Heart right ventricle (tissue), 16 donors: ENCODE data around the gene ASXL1. TPM values are rescaled to one million over a fixed set of nuclear protein-coding genes. Genes with fewer than 3 reads are reported as not detected.

Experiments used
- ATAC-seq, 8 donors: fragments of 200-7000 bp; cut with Tn5 transposase; one replicate each; pipeline ENCODE4 v1.9.1; 2020; ENCODE audit warnings: mild to moderate bottlenecking in 8 of 8, moderate library complexity in 8 of 8, moderate number of reproducible peaks in 1 of 8
- DNase-seq, 2 donors: peaks; one replicate each; pipeline ENCODE4 v3.0.0-alpha.2; 2020
- H3K27ac ChIP-seq, 10 donors: fragments of 200-600 bp; sonication (generic) in 2 of 10; one replicate each; pipeline versions ENCODE4 v1.5.0 to v1.8.0; 2020 to 2022; ENCODE audit warnings: mild to moderate bottlenecking in 3 of 10
- H3K27me3 ChIP-seq, 7 donors: fragments of 200-600 bp; one replicate each; pipeline ENCODE4 v1.8.0; 2021 to 2022; ENCODE audit warnings: mild to moderate bottlenecking in 2 of 7
- H3K36me3 ChIP-seq, 9 donors: fragments of 200-600 bp; sonication (generic) in 1 of 9; one replicate each; pipeline versions ENCODE4 v1.5.0 to v1.8.0; 2020 to 2022; ENCODE audit warnings: mild to moderate bottlenecking in 2 of 9
- H3K4me1 ChIP-seq, 9 donors: fragments of 200-600 bp; sonication (generic) in 1 of 9; one replicate each; pipeline versions ENCODE4 v1.5.0 to v1.8.0; 2020 to 2022; ENCODE audit warnings: mild to moderate bottlenecking in 4 of 9
- H3K4me3 ChIP-seq, 10 donors: fragments of 200-600 bp; sonication (generic) in 2 of 10; one replicate each; pipeline versions ENCODE4 v1.5.0 to v1.8.0; 2020 to 2022; ENCODE audit warnings: mild to moderate bottlenecking in 7 of 10, moderate library complexity in 2 of 10
- H3K9me3 ChIP-seq, 11 donors: fragments of 200-600 bp in 10 of 11; sonication (generic) in 2 of 11; one replicate each; pipeline versions ENCODE4 v1.5.0 to v1.8.0; 2013 to 2022; ENCODE audit warnings: mild to moderate bottlenecking in 2 of 11, control low read depth in 1 of 11, moderate library complexity in 1 of 11
- CTCF ChIP-seq, 9 donors: fragments of 200-600 bp; sonication (generic) in 2 of 9; IDR thresholded peaks; one replicate each; pipeline versions ENCODE4 v1.5.0 to v1.8.0; 2021 to 2022; ENCODE audit warnings: antibody characterized with exemption in 9 of 9, mild to moderate bottlenecking in 5 of 9, moderate library complexity in 1 of 9
- WGBS, 2 donors: extraction: QIAGEN DNeasy Blood & Tissue Kit; methylation state at CpG; one replicate each; pipeline ENCODE4 v1.1.7; 2013; ENCODE audit warnings: inconsistent platforms in 1 of 2; 5-methylcytosine and 5-hydroxymethylcytosine counted together
- intact Hi-C, 10 donors: fragments of 100-400 bp; cut with DNase I; formaldehyde crosslinking; loops; one replicate each; pipeline versions ENCODE4 v1.11.1 to v1.14.2; 2022
- polyA plus RNA-seq, 2 donors: library from polyadenylated mRNA; stranded (reverse); fragments of 200-250 nt; gene quantifications; one replicate each; pipeline ENCODE4 v1.2.3, GENCODE V29; 2013
- total RNA-seq, 10 donors: library from RNA; stranded (reverse); fragmentation: NEBNext Ultra II Directional in 3 of 10; extraction: Animal tissue kit (Norgen Biotek cat#: 25700) in 3 of 10; gene quantifications; one replicate each; pipeline versions ENCODE4 v1.2.1 to v1.2.4, GENCODE V29; 2021 to 2023
- donor health status: Arrhythmogenic right ventricular cardiomyopathy.
- donor health status: ischemic (EF 13 %, LVEDD 7.1; RV severe dilation, severe dysfunction).
- donor health status: healthy with polysubstance abuse.
- donor health status: DM: no; HTN: yes; CAD: no.
- donor health status: DM: no; HTN: no; CAD: no.
- donor health status: ischemic (EF 25% LVEDD 6.9; RV normal size, moderate dysfunction).
- donor health status: ischemic (EF 25% LVEDD 5.7; RV mildly dilated, moderate dysfunction).
- donor health status: healthy.
- donor health status: DM: yes; HTN: yes; CAD: no.
- donor health status: Ischemic cardiomyopathy.
- donor health status: ischemic (EF 35%, LVEDD 5.7; RV mildly dilated, moderate dysfunction).
- donor health status: nonischemic (EF 11% LVEDD 7.7; RV severe dilation, severe dysfunction).
- donor health status: DM: yes; HTN: yes; CAD: no.
- donor health status: PGD.
- donor health status: ischemic (EF 29% LVEDD 5.4; RV normal size, mild dysfunction).
- donor health status: nonischemic (EF 23%, LVEDD 6.1; RV moderate dilation, normal function).

ASXL1 gene
- total and polyA plus RNA-seq, 12 donors, result 10.0 to 39.4 (median 28.2) TPM

- TF ChIP-seq CTCF (IDR thresholded peaks at IDR 0.05), result no peak
- Histone ChIP-seq H3K9me3 (no peaks in the 10 kb centered on the region), H3K27ac (peak overlapping the region in 7 of 10 donors; percentile 22 to 94 (median 50)), H3K27me3 (no peaks in the 10 kb centered on the region), H3K36me3 (peaks cover 0 to 16% (median 0%) of the 10 kb centered on the region in 9 donors), H3K4me1 (peaks cover 15 to 95% (median 66%) of the 10 kb centered on the region in 9 donors), H3K4me3 (no peak overlapping the region)
- DNase-seq (peak in 1 of 2 donors; percentile 2), ATAC-seq (no peak)
- 90 to 96% methylated on average over 6 of the region's 6 CpGs for WGBS, 2 donors
- intact Hi-C loops, result loop anchor here in 1 of 10 donors (10.0 kb wide), 1 partner anchor 263 kb away; the partner anchor contains the start of genes PLAGL2 and POFUT1
These were observed 110.1 kb downstream of the ASXL1 start for GRCh38 chr20:32468313-32468640.

DNA sequence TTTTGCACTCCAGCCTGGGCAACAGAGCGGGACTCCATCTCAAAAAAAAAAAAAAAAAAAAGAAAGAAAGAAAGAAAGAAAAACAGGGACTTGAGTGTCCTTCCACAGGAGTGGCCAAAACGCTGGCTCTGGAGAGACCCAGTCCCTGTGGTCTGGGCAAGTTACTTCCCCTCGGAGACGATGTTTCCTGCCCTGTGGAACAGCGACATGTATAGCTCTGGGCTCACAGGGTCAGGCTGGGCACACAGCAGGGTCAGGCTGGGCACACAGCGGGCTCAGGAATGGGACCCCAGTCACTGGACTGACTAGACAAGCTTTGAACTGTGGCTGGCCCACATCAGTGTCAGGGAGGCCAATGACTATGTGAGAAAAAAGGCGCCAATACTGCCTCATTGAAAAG is 110.7 kb downstream of the ASXL1 start:
- H3K9me3 ChIP-seq, result no peaks in the 10 kb centered on the region
- H3K27me3 ChIP-seq, result no peaks in the 10 kb centered on the region
- ATAC-seq, result no peak
- H3K4me1 ChIP-seq, result peaks cover 17 to 95% (median 72%) of the 10 kb centered on the region in 9 donors
- 80 to 88% methylated on average over 7 of the region's 7 CpGs for WGBS, 2 donors
- no peak overlapping the region for H3K4me3 ChIP-seq
- H3K36me3 ChIP-seq, result peaks cover 0 to 18% (median 0%) of the 10 kb centered on the region in 9 donors
- intact Hi-C loops, result loop anchor here in 1 of 10 donors (10.0 kb wide), 1 partner anchor 264 kb away; the partner anchor contains the start of genes PLAGL2 and POFUT1
- peak overlapping the region in 8 of 10 donors; percentile 67 to 94 (median 84) for H3K27ac ChIP-seq
- no peak for TF ChIP-seq CTCF (IDR thresholded peaks at IDR 0.05)
- DNase-seq, result peak in 1 of 2 donors; percentile 4

GRCh38 chr20:32470025-32470861 is 112.1 kb downstream of the ASXL1 start:
- peak; percentile 22 to 78 (median 65) for TF ChIP-seq CTCF (IDR thresholded peaks at IDR 0.05)
- Histone ChIP-seq H3K9me3 (no peaks in the 10 kb centered on the region), H3K4me1 (peaks cover 27 to 98% (median 80%) of the 10 kb centered on the region in 9 donors), H3K27me3 (no peaks in the 10 kb centered on the region), H3K36me3 (peaks cover 0 to 27% (median 0%) of the 10 kb centered on the region in 9 donors), H3K4me3 (no peak overlapping the region), H3K27ac (peak overlapping the region; percentile 69 to 94 (median 82))
- peak; percentile 49 to 75 (median 66) for ATAC-seq
- WGBS, 2 donors, result 62 to 64% methylated on average over 27 of the region's 27 CpGs
- intact Hi-C loops, result no loop called here
- peak; percentile 69 to 84 for DNase-seq

GRCh38 chr20:32470940-32471339 is 112.8 kb downstream of the ASXL1 start:
- no peak for ATAC-seq
- peak overlapping the region; percentile 69 to 94 (median 82) for H3K27ac ChIP-seq
- H3K27me3 ChIP-seq, result no peaks in the 10 kb centered on the region
- peaks cover 22 to 98% (median 81%) of the 10 kb centered on the region in 9 donors for H3K4me1 ChIP-seq
- peaks cover 0 to 27% (median 0%) of the 10 kb centered on the region in 9 donors for H3K36me3 ChIP-seq
- TF ChIP-seq CTCF (IDR thresholded peaks at IDR 0.05), result no peak
- no peak for DNase-seq
- no peak overlapping the region for H3K4me3 ChIP-seq
- intact Hi-C loops, result no loop called here
- 74 to 80% methylated on average over 9 of the region's 9 CpGs for WGBS, 2 donors
- H3K9me3 ChIP-seq, result no peaks in the 10 kb centered on the region
